GM18861 (cell line): Measurements from ENCODE around the gene TSPAN4.

Experiments
- ATAC-seq: cut with Tn5 transposase; IDR thresholded peaks from one replicate; pipeline ENCODE4 v1.9.1; 2021; ENCODE audit not compliant: unreplicated experiment

Gene TSPAN4

GRCh38 chr11:883527-883926 lies 40.9 kb downstream of the TSPAN4 start:
- ATAC-seq, result no peak

GRCh38 chr11:884578-885070 lies 42.0 kb downstream of the TSPAN4 start:
- no peak for ATAC-seq

GRCh38 chr11:886568-886967 lies 43.9 kb downstream of the TSPAN4 start:
- ATAC-seq, result no peak

- no peak for ATAC-seq
Observed at GRCh38 chr11:887589-887988, 44.9 kb downstream of the TSPAN4 start.

GRCh38 chr11:888310-889212 lies 45.9 kb downstream of the TSPAN4 start:
- no peak for ATAC-seq

- no peak for ATAC-seq
Observed at GRCh38 chr11:889257-889656, 46.6 kb downstream of the TSPAN4 start.

GRCh38 chr11:889687-890475 lies 47.2 kb downstream of the TSPAN4 start:
- no peak for ATAC-seq

GRCh38 chr11:890794-891540 lies 48.3 kb downstream of the TSPAN4 start:
- ATAC-seq, result no peak

- ATAC-seq, result no peak
Observed at GRCh38 chr11:893008-893654, 50.5 kb downstream of the TSPAN4 start.

- no peak for ATAC-seq
Observed at GRCh38 chr11:894575-895201, 52.0 kb downstream of the TSPAN4 start.

- no peak for ATAC-seq
Observed at GRCh38 chr11:895331-896110, 52.9 kb downstream of the TSPAN4 start.

GRCh38 chr11:897253-898142 lies 54.8 kb downstream of the TSPAN4 start:
- no peak for ATAC-seq

GRCh38 chr11:898143-898511 lies 55.5 kb downstream of the TSPAN4 start:
- ATAC-seq, result no peak

- no peak for ATAC-seq
Observed at GRCh38 chr11:898540-899190, 56.0 kb downstream of the TSPAN4 start.

GRCh38 chr11:899724-900123 lies 57.1 kb downstream of the TSPAN4 start:
- ATAC-seq, result no peak

GRCh38 chr11:900545-900944 lies 57.9 kb downstream of the TSPAN4 start:
- no peak for ATAC-seq

- no peak for ATAC-seq
Observed at GRCh38 chr11:901452-902061, 58.9 kb downstream of the TSPAN4 start.

- ATAC-seq, result no peak
Observed at GRCh38 chr11:904380-904779, 61.7 kb downstream of the TSPAN4 start.
